Pancreas (tissue), 10 donors: Measurements from ENCODE around the gene GMNN. TPM values are rescaled to one million over a fixed set of nuclear protein-coding genes. Genes with fewer than 3 reads are reported as not detected.

ENCODE experiments used
- ATAC-seq, 4 donors: fragments of 200-7000 bp; cut with Tn5 transposase; one replicate each; pipeline versions ENCODE4 v1.8.0 to v1.9.1; 2020; ENCODE audit warnings: mild to moderate bottlenecking in 4 of 4, moderate library complexity in 4 of 4
- DNase-seq, 6 donors: peaks; one replicate each; pipeline ENCODE4 v3.0.0-alpha.2; 2020
- FAIRE-seq: peaks from 2 replicates; lab custom pipeline; 2012; peaks lifted over from hg19 to GRCh38; lab: Jason Lieb, UNC
- H3K27ac ChIP-seq, 4 donors: fragments of 200-600 bp; sonication (generic); 1 replicate in 3 of 4; 2 replicates in 1 of 4; pipeline versions ENCODE4 v1.5.0 to v1.8.0; 2020
- H3K27me3 ChIP-seq, 4 donors: fragments of 200-600 bp; one replicate each; pipeline ENCODE4 v1.8.0; 2021
- H3K36me3 ChIP-seq, 3 donors: fragments of 200-600 bp; sonication (generic) in 1 of 3; one replicate each; pipeline versions ENCODE4 v1.5.0 to v1.8.0; 2020 to 2021
- H3K4me1 ChIP-seq, 3 donors: fragments of 200-600 bp; one replicate each; pipeline ENCODE4 v1.8.0; 2021
- H3K4me3 ChIP-seq, 4 donors: fragments of 200-600 bp; sonication (generic) in 2 of 4; one replicate each; pipeline versions ENCODE4 v1.5.0 to v1.8.0; 2020 to 2021
- H3K9me3 ChIP-seq, 4 donors: fragments of 200-600 bp; one replicate each; pipeline ENCODE4 v1.8.0; 2021
- WGBS, 2 donors: extraction: QIAGEN DNeasy Blood & Tissue Kit; methylation state at CpG; one replicate each; pipeline ENCODE4 v1.1.7; 2013; 5-methylcytosine and 5-hydroxymethylcytosine counted together
- intact Hi-C, 3 donors: fragments of 100-400 bp; cut with DNase I; formaldehyde crosslinking; loops; one replicate each; pipeline versions ENCODE4 v1.11.1 to v1.14.2; 2022
- polyA plus RNA-seq, 2 donors: library from polyadenylated mRNA; stranded (reverse); fragments of 200-250 nt; gene quantifications; one replicate each; pipeline ENCODE4 v1.2.3, GENCODE V29; 2013
- total RNA-seq, 6 donors: library from RNA; stranded (reverse); fragmentation: NEBNext Ultra II Directional in 4 of 6; extraction: Animal tissue kit (Norgen Biotek cat#: 25700) in 4 of 6; gene quantifications; one replicate each; pipeline versions ENCODE4 v1.2.1 to v1.2.4, GENCODE V29; 2021 to 2023
- TF ChIP-seq, protein P1 (sequence below), 4 donors: fragments of 200-600 bp; sonication (generic) in 3 of 4; IDR thresholded peaks; one replicate each; pipeline versions ENCODE4 v1.5.0 to v1.8.0; 2021; ENCODE audit warnings: antibody characterized with exemption in 4 of 4
- donor health status: healthy with polysubstance abuse.
- donor health status: DM: no; HTN: no; CAD: no; lungs with moderate emphysema.
- donor health status: DM: no; HTN: no; CAD: no.
- donor health status: control.
- donor health status: control.
- donor health status: Bipolar disorder and iron deficiency.
- donor health status: DM: yes; HTN: yes; CAD: no.
- donor health status: DM: no; HTN: no; CAD: no.
- donor health status: DM: no; HTN: no; CAD: no.
- donor health status: DM: yes; HTN: yes; CAD: no.

GMNN gene
- total and polyA plus RNA-seq, 8 donors = 36.5 to 69.4 (median 50.3) TPM

DNA sequence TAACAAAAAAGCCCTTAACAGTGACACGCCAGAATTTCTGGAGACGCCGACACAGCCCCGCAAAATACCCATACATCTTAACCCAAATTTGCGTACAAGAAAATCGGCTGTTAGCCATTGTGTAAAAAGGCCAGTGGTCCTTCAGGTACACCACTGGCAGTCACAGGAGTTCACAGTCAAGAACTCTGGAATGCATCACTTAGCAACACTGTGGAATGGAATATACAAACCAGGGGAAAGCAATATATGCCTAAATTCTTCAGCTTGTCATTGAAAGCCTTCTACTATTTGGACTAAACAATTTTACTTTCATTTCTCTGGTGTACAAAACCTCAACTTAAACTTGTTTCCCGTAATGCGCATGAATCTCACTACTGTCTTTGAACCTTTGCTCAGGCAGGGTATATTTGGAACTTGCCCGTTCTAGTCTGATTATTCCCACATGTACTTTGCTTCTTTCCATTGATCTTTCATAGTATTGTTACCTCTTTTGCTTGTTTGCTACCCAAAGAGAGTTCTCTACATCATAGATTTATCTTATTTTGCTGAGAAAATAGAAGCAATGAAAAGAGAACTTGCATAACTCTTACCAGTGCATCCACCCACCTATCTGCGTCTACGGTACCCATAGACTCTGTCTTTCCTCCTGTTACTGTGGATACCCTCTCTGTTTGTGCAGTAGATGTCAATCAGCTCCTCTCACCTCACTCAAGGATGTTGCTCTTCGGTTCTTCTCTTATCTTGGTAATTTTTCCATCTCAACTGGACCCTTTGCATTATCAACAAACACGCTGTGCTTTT is 24.2 kb downstream of the GMNN start, which contains the start of gene ARMH2:
ARMH2 (minus strand) TSS at position 178 of the 801 bp plus-strand sequence; CDS start at position 118, 60 bp downstream.
- ATAC-seq (peak in 1 of 4 donors; percentile 19), FAIRE-seq (no peak), DNase-seq (no peak)
- TF ChIP-seq, protein P1, sequence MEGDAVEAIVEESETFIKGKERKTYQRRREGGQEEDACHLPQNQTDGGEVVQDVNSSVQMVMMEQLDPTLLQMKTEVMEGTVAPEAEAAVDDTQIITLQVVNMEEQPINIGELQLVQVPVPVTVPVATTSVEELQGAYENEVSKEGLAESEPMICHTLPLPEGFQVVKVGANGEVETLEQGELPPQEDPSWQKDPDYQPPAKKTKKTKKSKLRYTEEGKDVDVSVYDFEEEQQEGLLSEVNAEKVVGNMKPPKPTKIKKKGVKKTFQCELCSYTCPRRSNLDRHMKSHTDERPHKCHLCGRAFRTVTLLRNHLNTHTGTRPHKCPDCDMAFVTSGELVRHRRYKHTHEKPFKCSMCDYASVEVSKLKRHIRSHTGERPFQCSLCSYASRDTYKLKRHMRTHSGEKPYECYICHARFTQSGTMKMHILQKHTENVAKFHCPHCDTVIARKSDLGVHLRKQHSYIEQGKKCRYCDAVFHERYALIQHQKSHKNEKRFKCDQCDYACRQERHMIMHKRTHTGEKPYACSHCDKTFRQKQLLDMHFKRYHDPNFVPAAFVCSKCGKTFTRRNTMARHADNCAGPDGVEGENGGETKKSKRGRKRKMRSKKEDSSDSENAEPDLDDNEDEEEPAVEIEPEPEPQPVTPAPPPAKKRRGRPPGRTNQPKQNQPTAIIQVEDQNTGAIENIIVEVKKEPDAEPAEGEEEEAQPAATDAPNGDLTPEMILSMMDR (IDR thresholded peaks at IDR 0.05) = no peak
- Histone ChIP-seq H3K27ac (peak within 1 kb of the TSS; percentile 23 to 86 (median 64)), H3K27me3 (no peaks in the 10 kb centered on the region), H3K4me1 (peaks cover 0 to 20% (median 13%) of the 10 kb centered on the region in 3 donors), H3K4me3 (peak within 1 kb of the TSS in 2 of 4 donors; percentile 12 to 22), H3K9me3 (no peaks in the 10 kb centered on the region), H3K36me3 (no peaks in the 10 kb centered on the region)
- 64 to 68% methylated on average over 13 of the region's 13 CpGs for WGBS, 2 donors
- intact Hi-C loops = no loop called here

GRCh38 chr6:24799541-24799915 is 24.8 kb downstream of the GMNN start:
- intact Hi-C loops = no loop called here
- 50 to 51% methylated on average over 1 of the region's 1 CpG for WGBS, 2 donors
- no peaks in the 10 kb centered on the region for H3K27me3 ChIP-seq
- no peak for ATAC-seq
- no peak for DNase-seq
- no peak overlapping the region for H3K27ac ChIP-seq
- H3K4me3 ChIP-seq = no peak overlapping the region
- no peak for FAIRE-seq
- no peaks in the 10 kb centered on the region for H3K36me3 ChIP-seq
- TF ChIP-seq, protein P1 (IDR thresholded peaks at IDR 0.05) = no peak
- H3K4me1 ChIP-seq = peaks cover 0 to 20% (median 13%) of the 10 kb centered on the region in 3 donors
- H3K9me3 ChIP-seq = no peaks in the 10 kb centered on the region

GRCh38 chr6:24802271-24803059 is 27.7 kb downstream of the GMNN start:
- H3K4me1 ChIP-seq = peaks cover 0 to 15% (median 9%) of the 10 kb centered on the region in 3 donors
- no peaks in the 10 kb centered on the region for H3K27me3 ChIP-seq
- no peaks in the 10 kb centered on the region for H3K36me3 ChIP-seq
- ATAC-seq = peak in 1 of 4 donors; percentile 8
- TF ChIP-seq, protein P1 (IDR thresholded peaks at IDR 0.05) = no peak
- intact Hi-C loops = no loop called here
- DNase-seq = no peak
- H3K27ac ChIP-seq = peak overlapping the region in 1 of 4 donors; percentile 2
- FAIRE-seq = no peak
- WGBS, 2 donors = 91 to 95% methylated on average over 8 of the region's 8 CpGs
- no peak overlapping the region for H3K4me3 ChIP-seq
- no peaks in the 10 kb centered on the region for H3K9me3 ChIP-seq

GRCh38 chr6:24807584-24807983 is 32.8 kb downstream of the GMNN start:
- Histone ChIP-seq H3K27me3 (no peaks in the 10 kb centered on the region), H3K9me3 (no peaks in the 10 kb centered on the region), H3K4me1 (peaks cover 0 to 9% (median 7%) of the 10 kb centered on the region in 3 donors), H3K4me3 (no peak overlapping the region), H3K27ac (no peak overlapping the region), H3K36me3 (no peaks in the 10 kb centered on the region)
- intact Hi-C loops = no loop called here
- ATAC-seq (no peak), DNase-seq (no peak), FAIRE-seq (no peak)
- WGBS, 2 donors = 97 to 99% methylated on average over 3 of the region's 3 CpGs
- TF ChIP-seq, protein P1 (IDR thresholded peaks at IDR 0.05) = no peak
